ENCODE measurements around the gene SH3RF3.

DNA sequence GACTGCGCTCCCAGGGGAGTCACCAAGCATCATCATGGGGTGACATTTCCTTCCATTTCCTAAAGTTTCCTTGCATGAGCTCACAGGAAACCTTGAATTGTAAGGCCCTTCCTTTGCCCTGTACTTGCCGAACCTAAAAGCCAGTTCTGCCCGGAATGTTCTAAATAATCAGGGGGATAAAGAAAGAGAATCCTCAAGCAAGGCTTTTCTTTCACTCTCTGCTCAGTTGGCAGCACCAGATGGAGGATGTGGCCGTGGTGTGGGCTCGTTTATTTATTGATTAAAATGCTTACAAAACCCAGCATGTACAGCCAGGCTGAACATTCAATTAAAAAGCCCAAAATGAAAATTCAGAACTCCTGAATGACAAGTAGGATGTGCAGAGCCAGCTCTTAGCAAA, 170.5 kb downstream of the SH3RF3 start:
- no peak for TF ChIP-seq HDAC6 (IDR thresholded peaks at IDR 0.05; ENCODE audit: unreplicated experiment)
- TF ChIP-seq BACH1 (IDR thresholded peaks at IDR 0.05; ENCODE audit: borderline replicate concordance): no peak
- no peak for TF ChIP-seq POLR2AphosphoS5 (IDR thresholded peaks at IDR 0.05; ENCODE audit: low read length)
- TF ChIP-seq FOXK2 (IDR thresholded peaks at IDR 0.05): no peak
- no peak for TF ChIP-seq EZH2 (IDR thresholded peaks at IDR 0.05; ENCODE audit: borderline replicate concordance, control insufficient read depth, low read depth, low read length)
- no peak for TF ChIP-seq CTCF (IDR thresholded peaks at IDR 0.05 in 2 of 3, conservative IDR thresholded peaks at IDR 0.05 in 1 of 3; ENCODE audit: control insufficient read depth in 2 of 3, extremely low read depth in 1 of 3, insufficient read depth in 1 of 3, low read depth in 3 of 3, low read length in 3 of 3)
- TF ChIP-seq, protein P1, sequence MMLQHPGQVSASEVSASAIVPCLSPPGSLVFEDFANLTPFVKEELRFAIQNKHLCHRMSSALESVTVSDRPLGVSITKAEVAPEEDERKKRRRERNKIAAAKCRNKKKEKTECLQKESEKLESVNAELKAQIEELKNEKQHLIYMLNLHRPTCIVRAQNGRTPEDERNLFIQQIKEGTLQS (IDR thresholded peaks at IDR 0.05; ENCODE audit: borderline replicate concordance, extremely low read depth, low read depth, low read length): no peak

All from GM12878 (cell line).